ENCODE results near the gene TBC1D21. TPM values are rescaled to one million over a fixed set of nuclear protein-coding genes. Genes with fewer than 3 reads are reported as not detected.

TBC1D21 gene
- polyA plus RNA-seq, 3 donors = not detected

- H3K9ac ChIP-seq (ENCODE audit: insufficient read depth, low read length, poor library complexity, severe bottlenecking) = no peak overlapping the region
- no peak for DNase-seq
- Mint-ChIP-seq H3K27me3 (ENCODE audit: low read depth in 3 of 3) (peaks cover 0 to 8% (median 3%) of the 10 kb centered on the region in 3 donors), H3K36me3 (no peaks in the 10 kb centered on the region), H3K9me3 (peaks cover 0 to 2% (median 0%) of the 10 kb centered on the region in 7 donors), H3K4me3 (no peak overlapping the region), H3K27ac (no peak overlapping the region), H3K4me1 (no peaks in the 10 kb centered on the region)
- no peak overlapping the region for H3K27ac ChIP-seq (ENCODE audit: low read depth in 1 of 2, low read length in 2 of 2)
- TF ChIP-seq CTCF (IDR thresholded peaks at IDR 0.05) = no peak
- 96% methylated on average over 9 of the region's 10 CpGs for WGBS (ENCODE audit: insufficient coverage)
- H4K20me1 ChIP-seq (ENCODE audit: insufficient read depth, low read length) = no peaks in the 10 kb centered on the region
- H3K27me3 ChIP-seq (ENCODE audit: control insufficient read depth in 2 of 2, insufficient read depth in 2 of 2, low read length in 2 of 2) = no peaks in the 10 kb centered on the region
- intact Hi-C loops (cut with micrococcal nuclease) = loop anchor here in 1 of 2 donors (5.0 kb wide), 1 partner anchor 44 kb away; the partner anchor contains the start of gene LOXL1
- no peaks in the 10 kb centered on the region for H3K4me1 ChIP-seq (ENCODE audit: control insufficient read depth in 1 of 2, insufficient read depth in 2 of 2, low read length in 2 of 2)
- H3K9me3 ChIP-seq (replicated peaks in 1 of 2; ENCODE audit: control insufficient read depth in 1 of 2, insufficient read depth in 1 of 2, low read length in 2 of 2) = no peaks in the 10 kb centered on the region
- no peak overlapping the region for H3K4me3 ChIP-seq (replicated peaks in 1 of 3; ENCODE audit: low read depth in 2 of 3, low read length in 3 of 3)
- no peaks in the 10 kb centered on the region for H3K79me2 ChIP-seq (ENCODE audit: insufficient read depth, low read length)
- H3K36me3 ChIP-seq (replicated peaks in 1 of 2; ENCODE audit: control insufficient read depth in 1 of 2, insufficient read depth in 2 of 2, low read length in 2 of 2) = no peaks in the 10 kb centered on the region
- no peak overlapping the region for H3K4me2 ChIP-seq (replicated peaks; ENCODE audit: extremely low read depth, low read length, poor library complexity, severe bottlenecking)
- no peak overlapping the region for H2AFZ ChIP-seq (ENCODE audit: insufficient read depth, low read depth, low read length, poor library complexity, severe bottlenecking)
These were observed 9.5 kb downstream of the TBC1D21 start for GRCh38 chr15:73882761-73883419.

- H3K27ac ChIP-seq (ENCODE audit: low read depth in 1 of 2, low read length in 2 of 2) = no peak overlapping the region
- H3K27me3 ChIP-seq (ENCODE audit: control insufficient read depth in 2 of 2, insufficient read depth in 2 of 2, low read length in 2 of 2) = no peaks in the 10 kb centered on the region
- intact Hi-C loops (cut with micrococcal nuclease) = loop anchor here in 1 of 2 donors (5.0 kb wide), 1 partner anchor 43 kb away; the partner anchor contains the start of gene LOXL1
- H4K20me1 ChIP-seq (ENCODE audit: insufficient read depth, low read length) = no peaks in the 10 kb centered on the region
- H3K4me1 ChIP-seq (ENCODE audit: control insufficient read depth in 1 of 2, insufficient read depth in 2 of 2, low read length in 2 of 2) = no peaks in the 10 kb centered on the region
- H3K4me3 Mint-ChIP-seq = no peak overlapping the region
- 86% methylated on average over 1 of the region's 3 CpGs for WGBS (ENCODE audit: insufficient coverage)
- no peaks in the 10 kb centered on the region for H3K9me3 ChIP-seq (replicated peaks in 1 of 2; ENCODE audit: control insufficient read depth in 1 of 2, insufficient read depth in 1 of 2, low read length in 2 of 2)
- H3K27ac Mint-ChIP-seq = no peak overlapping the region
- no peaks in the 10 kb centered on the region for H3K36me3 Mint-ChIP-seq
- H3K9me3 Mint-ChIP-seq = no peaks in the 10 kb centered on the region
- H2AFZ ChIP-seq (ENCODE audit: insufficient read depth, low read depth, low read length, poor library complexity, severe bottlenecking) = no peak overlapping the region
- no peak for DNase-seq
- peaks cover 4 to 9% (median 6%) of the 10 kb centered on the region in 3 donors for H3K27me3 Mint-ChIP-seq (ENCODE audit: low read depth in 3 of 3)
- TF ChIP-seq CTCF (IDR thresholded peaks at IDR 0.05) = no peak
- no peak overlapping the region for H3K4me2 ChIP-seq (replicated peaks; ENCODE audit: extremely low read depth, low read length, poor library complexity, severe bottlenecking)
- no peaks in the 10 kb centered on the region for H3K36me3 ChIP-seq (replicated peaks in 1 of 2; ENCODE audit: control insufficient read depth in 1 of 2, insufficient read depth in 2 of 2, low read length in 2 of 2)
- no peaks in the 10 kb centered on the region for H3K4me1 Mint-ChIP-seq
- no peaks in the 10 kb centered on the region for H3K79me2 ChIP-seq (ENCODE audit: insufficient read depth, low read length)
- no peak overlapping the region for H3K4me3 ChIP-seq (replicated peaks in 1 of 3; ENCODE audit: low read depth in 2 of 3, low read length in 3 of 3)
- H3K9ac ChIP-seq (ENCODE audit: insufficient read depth, low read length, poor library complexity, severe bottlenecking) = no peak overlapping the region
These were observed 10.8 kb downstream of the TBC1D21 start for GRCh38 chr15:73884159-73884558.
